Muscle of leg (tissue), 16 donors: ENCODE measurements around the gene ZNF169. TPM values are rescaled to one million over a fixed set of nuclear protein-coding genes. Genes with fewer than 3 reads are reported as not detected.
"Not testable (repeated sequence)": the region's sequence is repeated elsewhere in the genome, so short reads cannot be mapped to it uniquely, and the experiment has no call there.

Experiments
- DNase-seq: peaks from one replicate; pipeline ENCODE4 v3.0.0; 2013
- H3K27ac ChIP-seq: one replicate; pipeline ENCODE4 v1.5.1; 2013; ENCODE audit warnings: mild to moderate bottlenecking, low read length, control low read depth
- H3K27me3 ChIP-seq: one replicate; pipeline ENCODE4 v1.6.1; 2013; ENCODE audit warnings: low read length; ENCODE audit not compliant: control insufficient read depth, insufficient read depth
- H3K36me3 ChIP-seq: one replicate; pipeline ENCODE4 v1.6.1; 2013; ENCODE audit warnings: low read length; ENCODE audit not compliant: control insufficient read depth, insufficient read depth
- H3K4me1 ChIP-seq: one replicate; pipeline ENCODE4 v1.6.1; 2013; ENCODE audit warnings: low read length; ENCODE audit not compliant: control insufficient read depth, insufficient read depth
- H3K4me3 ChIP-seq: one replicate; pipeline ENCODE4 v1.5.1; 2013; ENCODE audit warnings: low read length, control low read depth
- H3K9me3 ChIP-seq: replicated peaks from 2 replicates; pipeline ENCODE4 v1.6.1; 2013; ENCODE audit warnings: low read depth, low read length; ENCODE audit not compliant: control insufficient read depth
- WGBS: methylation state at CpG from one replicate; pipeline ENCODE4 v1.1.5; 2013; ENCODE audit warnings: missing lambda C conversion rate; ENCODE audit not compliant: insufficient coverage; 5-methylcytosine and 5-hydroxymethylcytosine counted together
- long read RNA-seq, 11 donors: transcript quantifications; one replicate each; lab custom pipeline, GENCODE V29; 2026
- polyA plus RNA-seq, 8 donors: library from polyadenylated mRNA; unstranded; fragments of 120-200 nt; gene quantifications; one replicate each; pipeline versions ENCODE4 v1.2.1 to v1.2.3, GENCODE V29; 2013; ENCODE audit warnings: inconsistent platforms in 1 of 8, low replicate concordance in 1 of 8; ENCODE audit not compliant: insufficient read length in 8 of 8, insufficient read depth in 1 of 8
- total RNA-seq: library from RNA; stranded (reverse); fragments of 120-200 nt; gene quantifications from one replicate; pipeline ENCODE4 v1.2.4, GENCODE V29; 2013

The ZNF169 gene
- total RNA-seq (3.5 TPM), polyA plus RNA-seq (1 to 10 TPM; 2.7 to 4.8 (median 3.6) TPM)
- long read RNA-seq, donor 1 = 0 reads
- long read RNA-seq, donor 2 = 0 reads
- long read RNA-seq, donor 3, partial matches to known transcripts = 0 of 2 reads
- long read RNA-seq, donor 3, other reads (novel, unspliced or antisense) = 0 of 2 reads
- long read RNA-seq, donor 4 = 0 reads
- long read RNA-seq, donor 5 = 0 reads
- long read RNA-seq, donor 6, partial matches to known transcripts = 0 of 1 reads
- long read RNA-seq, donor 6, other reads (novel, unspliced or antisense) = 0 of 1 reads
- long read RNA-seq, donor 7 = 0 reads
- long read RNA-seq, donor 8, partial matches to known transcripts = 0 of 1 reads
- long read RNA-seq, donor 8, other reads (novel, unspliced or antisense) = 0 of 1 reads
- long read RNA-seq, donor 9 = 0 reads
- long read RNA-seq, donor 10, partial matches to known transcripts = 0 of 1 reads
- long read RNA-seq, donor 10, other reads (novel, unspliced or antisense) = 0 of 1 reads
- long read RNA-seq, donor 11 = 0 reads

GRCh38 chr9:94259077-94259862, at the start of gene ZNF169:
TSS of gene ZNF169 (plus strand) at chr9:94259298. CDS start at chr9:94278813, 19,515 bp downstream.
- DNase-seq = peak; percentile 93
- H3K27ac ChIP-seq = no peak within 1 kb of the TSS
- H3K4me3 ChIP-seq = peak within 1 kb of the TSS; percentile 93
- no peaks in the 10 kb centered on the region for H3K27me3 ChIP-seq
- H3K36me3 ChIP-seq = no peaks in the 10 kb centered on the region
- WGBS = under 1% methylated on average over 43 of the region's 50 CpGs
- peaks cover 3% of the 10 kb centered on the region for H3K4me1 ChIP-seq
- no peaks in the 10 kb centered on the region for H3K9me3 ChIP-seq

GRCh38 chr9:94210616-94211603, 48.2 kb upstream of the ZNF169 start:
- Histone ChIP-seq H3K36me3 (no peaks in the 10 kb centered on the region), H3K4me3 (no peak overlapping the region), H3K4me1 (peaks cover 3% of the 10 kb centered on the region), H3K9me3 (no peaks in the 10 kb centered on the region), H3K27ac (no peak overlapping the region), H3K27me3 (no peaks in the 10 kb centered on the region)
- DNase-seq = no peak
- 73% methylated on average over 3 of the region's 5 CpGs for WGBS

- H3K4me3 ChIP-seq = no peak overlapping the region
- H3K36me3 ChIP-seq = no peaks in the 10 kb centered on the region
- no peak overlapping the region for H3K27ac ChIP-seq
- no peak for DNase-seq
- no CpG with 5 or more reads among the region's 1 CpG for WGBS
- peaks cover 3% of the 10 kb centered on the region for H3K4me1 ChIP-seq
- H3K27me3 ChIP-seq = no peaks in the 10 kb centered on the region
- peaks cover 3% of the 10 kb centered on the region for H3K9me3 ChIP-seq
These were observed 47.0 kb upstream of the ZNF169 start for GRCh38 chr9:94212091-94212490.

- Histone ChIP-seq H3K27me3 (no peaks in the 10 kb centered on the region), H3K4me1 (peaks cover 3% of the 10 kb centered on the region), H3K27ac (no peak overlapping the region), H3K36me3 (no peaks in the 10 kb centered on the region), H3K9me3 (peaks cover 3% of the 10 kb centered on the region), H3K4me3 (no peak overlapping the region)
- no peak for DNase-seq
- 57% methylated on average over 3 of the region's 5 CpGs for WGBS
These were observed 46.6 kb upstream of the ZNF169 start for GRCh38 chr9:94212531-94212930.

GRCh38 chr9:94213511-94214124, 45.5 kb upstream of the ZNF169 start:
- 23% methylated on average over 5 of the region's 12 CpGs for WGBS
- Histone ChIP-seq H3K27me3 (no peaks in the 10 kb centered on the region), H3K36me3 (no peaks in the 10 kb centered on the region), H3K4me3 (no peak overlapping the region), H3K27ac (no peak overlapping the region), H3K9me3 (peaks cover 3% of the 10 kb centered on the region), H3K4me1 (peaks cover 3% of the 10 kb centered on the region)
- peak; percentile 86 for DNase-seq

- WGBS = no CpG with 5 or more reads among the region's 1 CpG
- no peak overlapping the region for H3K4me3 ChIP-seq
These were observed 36.2 kb upstream of the ZNF169 start for GRCh38 chr9:94222870-94223269.

GRCh38 chr9:94225413-94225812, 33.7 kb upstream of the ZNF169 start:
- H3K9me3 ChIP-seq, DNase-seq, H3K27ac ChIP-seq, H3K36me3 ChIP-seq, H3K4me3 ChIP-seq, H3K4me1 ChIP-seq, H3K27me3 ChIP-seq: not testable (repeated sequence)
- WGBS = no CpG with 5 or more reads among the region's 2 CpGs

More at GRCh38 chr9:94222870-94223269, 36.2 kb upstream of the ZNF169 start:
- no peaks in the 10 kb centered on the region for H3K4me1 ChIP-seq
- no peaks in the 10 kb centered on the region for H3K27me3 ChIP-seq
- no peaks in the 10 kb centered on the region for H3K36me3 ChIP-seq
- no peaks in the 10 kb centered on the region for H3K9me3 ChIP-seq
- H3K27ac ChIP-seq = no peak overlapping the region
- no peak for DNase-seq

GRCh38 chr9:94228616-94229015, 30.5 kb upstream of the ZNF169 start:
- H3K4me3 ChIP-seq = no peak overlapping the region
- no peaks in the 10 kb centered on the region for H3K36me3 ChIP-seq
- DNase-seq = no peak
- H3K27me3 ChIP-seq = no peaks in the 10 kb centered on the region
- peaks cover 3% of the 10 kb centered on the region for H3K9me3 ChIP-seq
- H3K27ac ChIP-seq = no peak overlapping the region
- H3K4me1 ChIP-seq = no peaks in the 10 kb centered on the region

- no peak overlapping the region for H3K4me3 ChIP-seq
- no CpG with 5 or more reads among the region's 3 CpGs for WGBS
- DNase-seq = no peak
- no peaks in the 10 kb centered on the region for H3K4me1 ChIP-seq
- H3K9me3 ChIP-seq = peaks cover 3% of the 10 kb centered on the region
- H3K27me3 ChIP-seq = no peaks in the 10 kb centered on the region
- no peak overlapping the region for H3K27ac ChIP-seq
- H3K36me3 ChIP-seq = no peaks in the 10 kb centered on the region
These were observed 26.7 kb upstream of the ZNF169 start for GRCh38 chr9:94232428-94232827.
